HepG2 (cell line): ENCODE results near the gene GSAP. TPM values are rescaled to one million over a fixed set of nuclear protein-coding genes. Genes with fewer than 3 reads are reported as not detected.
A peak's percentile ranks its signal among the peaks of the same experiment; 100 is the strongest.

ENCODE experiments used
- ELF3 ChIP-seq: IDR thresholded peaks from 2 replicates; pipeline ENCODE4 v1.6.1; 2016; ENCODE audit warnings: missing genetic modification reagents, missing compliant biosample characterization
- ETV5 ChIP-seq: IDR thresholded peaks from 2 replicates; pipeline ENCODE4 v1.6.1; 2018; ENCODE audit warnings: missing biosample characterization, missing genetic modification reagents, inconsistent platforms, borderline replicate concordance
- FOXP1 ChIP-seq, 2 experiments: fragments of 450-650 bp in 1 of 2; IDR thresholded peaks; 2 replicates each; pipeline ENCODE4 v1.6.1; 2017 to 2018; ENCODE audit warnings: antibody characterized with exemption in 1 of 2
- HDAC2 ChIP-seq: sonication (generic); formaldehyde crosslinking; IDR thresholded peaks from 2 replicates; pipeline ENCODE4 v1.4.0; 2020; ENCODE audit warnings: missing genetic modification reagents
- HNF4A ChIP-seq: sonication (generic); formaldehyde crosslinking; IDR thresholded peaks from 2 replicates; pipeline ENCODE4 v1.4.0; 2020; ENCODE audit warnings: missing genetic modification reagents
- MIXL1 ChIP-seq: IDR thresholded peaks from 2 replicates; pipeline ENCODE4 v1.6.1; 2016
- RCOR2 ChIP-seq: IDR thresholded peaks from 2 replicates; pipeline ENCODE4 v1.6.1; 2016; ENCODE audit warnings: missing biosample characterization, missing genetic modification reagents
- SMAD3 ChIP-seq: sonication (generic); formaldehyde crosslinking; IDR thresholded peaks from 2 replicates; pipeline ENCODE4 v1.4.0; 2020; ENCODE audit warnings: missing genetic modification reagents
- SOX13 ChIP-seq, 3 experiments: fragments of 450-650 bp in 1 of 3; sonication (generic) in 1 of 3; formaldehyde crosslinking in 1 of 3; IDR thresholded peaks in 2 of 3; conservative IDR thresholded peaks in 1 of 3; 2 replicates each; pipeline versions ENCODE4 v1.5.0 to v1.6.1; 2016 to 2020; ENCODE audit warnings: antibody characterized with exemption in 1 of 3, mild to moderate bottlenecking in 1 of 3, missing compliant biosample characterization in 1 of 3, missing genetic modification reagents in 1 of 3, moderate library complexity in 1 of 3
- SOX5 ChIP-seq: IDR thresholded peaks from 2 replicates; pipeline ENCODE4 v1.6.1; 2016; ENCODE audit warnings: borderline replicate concordance
- SOX6 ChIP-seq, 2 experiments: fragments of 450-650 bp in 1 of 2; sonication (generic) in 1 of 2; formaldehyde crosslinking in 1 of 2; IDR thresholded peaks; 2 replicates each; pipeline versions ENCODE4 v1.4.0 to v1.6.1; 2017 to 2020; ENCODE audit warnings: antibody characterized with exemption in 1 of 2, mild to moderate bottlenecking in 1 of 2, missing genetic modification reagents in 1 of 2
- TEAD3 ChIP-seq: optimal IDR thresholded peaks from 2 replicates; pipeline ENCODE3; 2016; ENCODE audit warnings: borderline replicate concordance
- ZBTB7A ChIP-seq: sonication (generic); formaldehyde crosslinking; IDR thresholded peaks from 2 replicates; pipeline ENCODE4 v1.8.0; 2022; ENCODE audit warnings: mild to moderate bottlenecking, missing genetic modification reagents
- ZEB1 ChIP-seq: IDR thresholded peaks from 2 replicates; pipeline ENCODE4 v1.6.1; 2012; ENCODE audit warnings: mild to moderate bottlenecking, low read depth, inconsistent platforms; ENCODE audit not compliant: insufficient replicate concordance
- ZFP41 ChIP-seq: sonication (generic); formaldehyde crosslinking; IDR thresholded peaks from 2 replicates; pipeline ENCODE4 v1.4.0; 2020; ENCODE audit warnings: mild to moderate bottlenecking, missing genetic modification reagents, borderline replicate concordance
- ZNF121 ChIP-seq: sonication (generic); formaldehyde crosslinking; IDR thresholded peaks from 2 replicates; pipeline ENCODE4 v1.5.0; 2020; ENCODE audit warnings: mild to moderate bottlenecking, missing genetic modification reagents
- ZNF563 ChIP-seq: sonication (generic); formaldehyde crosslinking; IDR thresholded peaks from 2 replicates; pipeline ENCODE4 v1.8.0; 2022; ENCODE audit warnings: mild to moderate bottlenecking, moderate library complexity, missing genetic modification reagents
- ZNF687 ChIP-seq: sonication (generic); formaldehyde crosslinking; IDR thresholded peaks from 2 replicates; pipeline ENCODE4 v1.5.1; 2020; ENCODE audit warnings: mild to moderate bottlenecking, missing genetic modification reagents, moderate library complexity
- polyA plus RNA-seq, 8 experiments: library from polyadenylated mRNA; depleted of rRNA in 3 of 8; stranded (reverse) in 7 of 8; unstranded in 1 of 8; fragments of >200 nt; fragmentation: Illumina TruSeq in 4 of 8; extraction: Trizol in 4 of 8; gene quantifications; 2 replicates each; pipeline versions ENCODE4 v1.2.1 to v1.2.3, GENCODE V29; 2011 to 2016; ENCODE audit warnings: low read depth in 4 of 8, missing spikeins in 1 of 8, mixed read lengths in 1 of 8; ENCODE audit not compliant: insufficient read depth in 1 of 8
- total RNA-seq, 5 experiments: library from RNA; depleted of rRNA; stranded (reverse); fragments of >200 nt; fragmentation: Illumina TruSeq; extraction: Trizol; gene quantifications; 2 replicates each; pipeline ENCODE4 v1.2.3, GENCODE V29; 2016; ENCODE audit warnings: low read depth in 1 of 5
- TF ChIP-seq, protein P1 (sequence below): sonication (generic); formaldehyde crosslinking; IDR thresholded peaks from 2 replicates; pipeline ENCODE4 v1.4.0; 2020; ENCODE audit warnings: missing genetic modification reagents, borderline replicate concordance
- TF ChIP-seq, protein P2 (sequence below): sonication (generic); formaldehyde crosslinking; IDR thresholded peaks from 2 replicates; pipeline ENCODE4 v1.4.0; 2020; ENCODE audit warnings: missing genetic modification reagents
- TF ChIP-seq, protein P3 (sequence below): sonication (generic); formaldehyde crosslinking; IDR thresholded peaks from 2 replicates; pipeline ENCODE4 v1.5.0; 2020; ENCODE audit warnings: mild to moderate bottlenecking, missing genetic modification reagents, moderate library complexity

Gene GSAP
- total and polyA plus RNA-seq, 2 of the 13 experiments (the other 11 are each of a cell fraction or from before 2014, with no cell fraction given), result 34.6 to 40.6 TPM

DNA sequence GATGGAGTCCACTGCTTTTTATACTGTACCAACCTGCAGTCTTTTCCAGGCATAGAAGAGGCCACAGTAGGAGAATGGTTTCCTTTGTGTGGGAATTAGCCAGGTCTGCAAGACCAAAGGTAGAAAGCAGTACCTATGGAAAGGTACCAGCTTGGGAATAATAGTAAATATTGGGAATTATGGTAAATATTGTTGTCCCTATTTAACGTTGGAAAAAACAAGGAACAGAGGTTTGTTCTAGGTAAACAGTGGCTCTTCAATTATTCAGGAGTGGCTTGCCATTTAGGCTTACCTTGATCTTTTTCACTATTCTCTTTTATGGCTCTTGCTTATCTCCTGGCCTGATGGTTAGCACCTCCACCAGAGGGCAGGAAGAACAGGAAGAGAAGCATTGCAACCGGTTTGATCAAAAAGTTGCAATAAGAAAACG is 43.9 kb upstream of the GSAP start (continued):
- TF ChIP-seq TEAD3 (CRISPR knock-in tag) (peak; percentile 22), FOXP1 (IDR thresholded peaks at IDR 0.05) (no peak), FOXP1 (CRISPR knock-in tag; IDR thresholded peaks at IDR 0.05) (peak; percentile 66; the same call in 1 of the 2 replicates), SMAD3 (CRISPR knock-in tag) (0 out of 2 replicates have a peak, but pooled peaks have one; percentile 20), SOX13 (IDR thresholded peaks at IDR 0.05) (no peak), SOX13 (CRISPR knock-in tag; conservative IDR thresholded peaks at IDR 0.05 in 1 of 2, IDR thresholded peaks at IDR 0.05 in 1 of 2) (peak in 1 of 2 experiments; percentile 75; a peak in 2 of 4 replicates), MIXL1 (CRISPR knock-in tag) (peak; percentile 73; the same call in 1 of the 2 replicates), HNF4A (CRISPR knock-in tag) (peak; percentile 12; the same call in 1 of the 2 replicates), HDAC2 (CRISPR knock-in tag) (peak; percentile 56; the same call in 1 of the 2 replicates), ZNF687 (CRISPR knock-in tag) (no peak), ZNF563 (CRISPR knock-in tag) (no peak), SOX5 (CRISPR knock-in tag) (peak; percentile 39; the same call in 1 of the 2 replicates), ZEB1 (peak; percentile 53), SOX6 (IDR thresholded peaks at IDR 0.05) (no peak), SOX6 (CRISPR knock-in tag; IDR thresholded peaks at IDR 0.05) (peak; percentile 34; the same call in 1 of the 2 replicates), ELF3 (peak; percentile 47), RCOR2 (CRISPR knock-in tag) (0 out of 2 replicates have a peak, but pooled peaks have one; percentile 36), ZFP41 (no peak), ZNF121 (CRISPR knock-in tag) (peak; percentile 29; the same call in 1 of the 2 replicates), ZBTB7A (CRISPR knock-in tag) (no peak), ETV5 (CRISPR knock-in tag) (peak; percentile 33; the same call in 1 of the 2 replicates)
- TF ChIP-seq, protein P1, sequence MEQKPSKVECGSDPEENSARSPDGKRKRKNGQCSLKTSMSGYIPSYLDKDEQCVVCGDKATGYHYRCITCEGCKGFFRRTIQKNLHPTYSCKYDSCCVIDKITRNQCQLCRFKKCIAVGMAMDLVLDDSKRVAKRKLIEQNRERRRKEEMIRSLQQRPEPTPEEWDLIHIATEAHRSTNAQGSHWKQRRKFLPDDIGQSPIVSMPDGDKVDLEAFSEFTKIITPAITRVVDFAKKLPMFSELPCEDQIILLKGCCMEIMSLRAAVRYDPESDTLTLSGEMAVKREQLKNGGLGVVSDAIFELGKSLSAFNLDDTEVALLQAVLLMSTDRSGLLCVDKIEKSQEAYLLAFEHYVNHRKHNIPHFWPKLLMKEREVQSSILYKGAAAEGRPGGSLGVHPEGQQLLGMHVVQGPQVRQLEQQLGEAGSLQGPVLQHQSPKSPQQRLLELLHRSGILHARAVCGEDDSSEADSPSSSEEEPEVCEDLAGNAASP (CRISPR knock-in tag), result peak; percentile 57; the same call in 1 of the 2 replicates
- TF ChIP-seq, protein P2, sequence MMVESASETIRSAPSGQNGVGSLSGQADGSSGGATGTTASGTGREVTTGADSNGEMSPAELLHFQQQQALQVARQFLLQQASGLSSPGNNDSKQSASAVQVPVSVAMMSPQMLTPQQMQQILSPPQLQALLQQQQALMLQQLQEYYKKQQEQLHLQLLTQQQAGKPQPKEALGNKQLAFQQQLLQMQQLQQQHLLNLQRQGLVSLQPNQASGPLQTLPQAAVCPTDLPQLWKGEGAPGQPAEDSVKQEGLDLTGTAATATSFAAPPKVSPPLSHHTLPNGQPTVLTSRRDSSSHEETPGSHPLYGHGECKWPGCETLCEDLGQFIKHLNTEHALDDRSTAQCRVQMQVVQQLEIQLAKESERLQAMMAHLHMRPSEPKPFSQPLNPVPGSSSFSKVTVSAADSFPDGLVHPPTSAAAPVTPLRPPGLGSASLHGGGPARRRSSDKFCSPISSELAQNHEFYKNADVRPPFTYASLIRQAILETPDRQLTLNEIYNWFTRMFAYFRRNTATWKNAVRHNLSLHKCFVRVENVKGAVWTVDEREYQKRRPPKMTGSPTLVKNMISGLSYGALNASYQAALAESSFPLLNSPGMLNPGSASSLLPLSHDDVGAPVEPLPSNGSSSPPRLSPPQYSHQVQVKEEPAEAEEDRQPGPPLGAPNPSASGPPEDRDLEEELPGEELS, result peak; percentile 73
- TF ChIP-seq, protein P3, sequence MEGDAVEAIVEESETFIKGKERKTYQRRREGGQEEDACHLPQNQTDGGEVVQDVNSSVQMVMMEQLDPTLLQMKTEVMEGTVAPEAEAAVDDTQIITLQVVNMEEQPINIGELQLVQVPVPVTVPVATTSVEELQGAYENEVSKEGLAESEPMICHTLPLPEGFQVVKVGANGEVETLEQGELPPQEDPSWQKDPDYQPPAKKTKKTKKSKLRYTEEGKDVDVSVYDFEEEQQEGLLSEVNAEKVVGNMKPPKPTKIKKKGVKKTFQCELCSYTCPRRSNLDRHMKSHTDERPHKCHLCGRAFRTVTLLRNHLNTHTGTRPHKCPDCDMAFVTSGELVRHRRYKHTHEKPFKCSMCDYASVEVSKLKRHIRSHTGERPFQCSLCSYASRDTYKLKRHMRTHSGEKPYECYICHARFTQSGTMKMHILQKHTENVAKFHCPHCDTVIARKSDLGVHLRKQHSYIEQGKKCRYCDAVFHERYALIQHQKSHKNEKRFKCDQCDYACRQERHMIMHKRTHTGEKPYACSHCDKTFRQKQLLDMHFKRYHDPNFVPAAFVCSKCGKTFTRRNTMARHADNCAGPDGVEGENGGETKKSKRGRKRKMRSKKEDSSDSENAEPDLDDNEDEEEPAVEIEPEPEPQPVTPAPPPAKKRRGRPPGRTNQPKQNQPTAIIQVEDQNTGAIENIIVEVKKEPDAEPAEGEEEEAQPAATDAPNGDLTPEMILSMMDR (CRISPR knock-in tag), result peak; percentile 65
